GM23338 (cell line): ENCODE results near the gene CEP350. TPM values are rescaled to one million over a fixed set of nuclear protein-coding genes. Genes with fewer than 3 reads are reported as not detected.

Experiments used
- ATAC-seq: fragments of 200-7000 bp; cut with Tn5 transposase; 3 replicates; pipeline ENCODE4 v1.9.1; 2020
- DNase-seq: peaks from one replicate; pipeline ENCODE4 v3.0.0-alpha.2; 2015; ENCODE audit warnings: low spot score
- H2AFZ ChIP-seq: fragments of 200-600 bp; sonication (generic); 2 replicates; pipeline ENCODE4 v1.8.0; 2016; ENCODE audit warnings: antibody characterized with exemption, mild to moderate bottlenecking, moderate library complexity
- H3F3A ChIP-seq: fragments of 200-600 bp; sonication (generic); replicated peaks from 2 replicates; pipeline ENCODE4 v1.8.0; 2017; ENCODE audit warnings: antibody characterized with exemption, mixed run types, low read depth
- H3K27ac ChIP-seq: fragments of 200-600 bp; sonication (generic); 2 replicates; pipeline ENCODE4 v1.6.1; 2016; ENCODE audit warnings: low read depth
- H3K27me3 ChIP-seq: fragments of 200-600 bp; sonication (generic); 2 replicates; pipeline ENCODE4 v1.8.0; 2016; ENCODE audit warnings: mild to moderate bottlenecking, mixed run types, moderate library complexity; ENCODE audit not compliant: insufficient read depth
- H3K36me3 ChIP-seq: fragments of 200-600 bp; sonication (generic); 2 replicates; pipeline ENCODE4 v1.8.0; 2016; ENCODE audit warnings: mild to moderate bottlenecking; ENCODE audit not compliant: insufficient read depth
- H3K4me1 ChIP-seq: fragments of 200-600 bp; sonication (generic); 2 replicates; pipeline ENCODE4 v1.8.0; 2016; ENCODE audit warnings: mild to moderate bottlenecking, moderate library complexity; ENCODE audit not compliant: insufficient read depth
- H3K4me2 ChIP-seq: fragments of 200-600 bp; sonication (generic); 2 replicates; pipeline ENCODE4 v1.7.1; 2017; ENCODE audit warnings: mixed run types
- H3K4me3 ChIP-seq: fragments of 200-600 bp; sonication (generic); 2 replicates; pipeline ENCODE4 v1.6.1; 2016; ENCODE audit warnings: mixed run types
- H3K79me2 ChIP-seq: fragments of 200-600 bp; sonication (generic); replicated peaks from 2 replicates; pipeline ENCODE4 v1.8.0; 2017; ENCODE audit warnings: mild to moderate bottlenecking; ENCODE audit not compliant: insufficient read depth
- H3K9me2 ChIP-seq: fragments of 200-600 bp; sonication (generic); 2 replicates; pipeline ENCODE4 v1.8.0; 2017; ENCODE audit not compliant: insufficient read depth
- H4K20me1 ChIP-seq: fragments of 200-600 bp; sonication (generic); replicated peaks from 2 replicates; pipeline ENCODE4 v1.8.0; 2017; ENCODE audit warnings: mild to moderate bottlenecking; ENCODE audit not compliant: insufficient read depth
- H3K27ac Mint-ChIP-seq: 2 replicates; pipeline ENCODE4 v1.8.0; 2020; ENCODE audit warnings: inconsistent platforms, mild to moderate bottlenecking, moderate library complexity, mixed read lengths
- H3K27me3 Mint-ChIP-seq: 3 replicates; pipeline ENCODE4 v1.8.0; 2022; ENCODE audit warnings: low read depth, mild to moderate bottlenecking, moderate library complexity, mixed read lengths, inconsistent platforms; ENCODE audit not compliant: insufficient read depth, poor library complexity
- H3K36me3 Mint-ChIP-seq: 3 replicates; pipeline ENCODE4 v1.8.0; 2021; ENCODE audit warnings: low read depth, mild to moderate bottlenecking, inconsistent platforms, moderate library complexity, mixed read lengths
- H3K4me1 Mint-ChIP-seq: 3 replicates; pipeline ENCODE4 v1.8.0; 2020; ENCODE audit warnings: mild to moderate bottlenecking, inconsistent platforms, mixed read lengths
- H3K4me3 Mint-ChIP-seq: 3 replicates; pipeline ENCODE4 v1.8.0; 2021; ENCODE audit warnings: moderate library complexity, mild to moderate bottlenecking, inconsistent platforms, mixed read lengths
- H3K9me3 Mint-ChIP-seq: 3 replicates; pipeline ENCODE4 v1.8.0; 2020; ENCODE audit warnings: moderate library complexity, mild to moderate bottlenecking, inconsistent platforms, mixed read lengths
- CREB1 ChIP-seq: fragments of 250-450 bp; sonication (Bioruptor Pico); IDR thresholded peaks from 2 replicates; pipeline ENCODE4 v1.5.0; 2020; ENCODE audit warnings: low read depth, mild to moderate bottlenecking, moderate library complexity
- EZH2 ChIP-seq: fragments of 200-600 bp; sonication (generic); IDR thresholded peaks from one replicate; pipeline ENCODE4 v1.8.0; 2017; ENCODE audit warnings: antibody characterized with exemption, mild to moderate bottlenecking, low read depth; ENCODE audit not compliant: unreplicated experiment
- EZH2phosphoT487 ChIP-seq: fragments of 200-600 bp; sonication (generic); IDR thresholded peaks from one replicate; pipeline ENCODE4 v1.8.1; 2018; ENCODE audit warnings: antibody characterized with exemption; ENCODE audit not compliant: unreplicated experiment
- JUNB ChIP-seq: IDR thresholded peaks from one replicate; pipeline ENCODE4 v1.6.1; 2016; ENCODE audit warnings: antibody characterized with exemption; ENCODE audit not compliant: unreplicated experiment
- NANOG ChIP-seq: IDR thresholded peaks from 2 replicates; pipeline ENCODE4 v1.6.1; 2016; ENCODE audit warnings: antibody characterized with exemption, borderline replicate concordance
- POLR2AphosphoS5 ChIP-seq: IDR thresholded peaks from 2 replicates; pipeline ENCODE4 v1.6.1; 2016; ENCODE audit warnings: antibody characterized with exemption, low read depth
- STAT1 ChIP-seq: IDR thresholded peaks from one replicate; pipeline ENCODE4 v1.6.1; 2016; ENCODE audit warnings: antibody characterized with exemption; ENCODE audit not compliant: unreplicated experiment
- ZNF114 ChIP-seq: fragments of 250-450 bp; sonication (Bioruptor Pico); IDR thresholded peaks from 2 replicates; pipeline ENCODE4 v1.5.0; 2020; ENCODE audit warnings: mild to moderate bottlenecking, moderate library complexity
- ZNF331 ChIP-seq: fragments of 250-450 bp; sonication (Bioruptor Pico); IDR thresholded peaks from 2 replicates; pipeline ENCODE4 v1.5.0; 2020; ENCODE audit warnings: low read depth, mild to moderate bottlenecking, moderate library complexity
- polyA plus RNA-seq: library from polyadenylated mRNA; unstranded; fragments of >200 nt; fragmentation: Nextera tagmentation; extraction: Ambion mirVana; gene quantifications from 2 replicates; pipeline ENCODE4 v1.2.1, GENCODE V29; 2016
- total RNA-seq: library from RNA; depleted of rRNA; stranded (reverse); fragments of >200 nt; shearing (Covaris generic); gene quantifications from 2 replicates; pipeline ENCODE4 v1.2.3, GENCODE V29; 2014
- TF ChIP-seq, protein P1 (sequence below): IDR thresholded peaks from 2 replicates; pipeline ENCODE4 v1.6.1; 2016; ENCODE audit warnings: antibody characterized with exemption
- TF ChIP-seq, protein P2 (sequence below): IDR thresholded peaks from one replicate; pipeline ENCODE4 v1.6.1; 2018; ENCODE audit warnings: antibody characterized with exemption; ENCODE audit not compliant: unreplicated experiment
- TF ChIP-seq, protein P3 (sequence below), 2 experiments: fragments of 200-600 bp in 1 of 2; sonication (generic) in 1 of 2; conservative IDR thresholded peaks; 2 replicates each; pipeline versions ENCODE4 v1.5.1 to v1.6.1; 2016 to 2017; ENCODE audit warnings: antibody characterized with exemption in 2 of 2, low read depth in 2 of 2, mild to moderate bottlenecking in 2 of 2, moderate library complexity in 1 of 2

CEP350 gene
- total and polyA plus RNA-seq, 2 experiments from 2014 or later = 23.4 to 36.8 TPM

DNA sequence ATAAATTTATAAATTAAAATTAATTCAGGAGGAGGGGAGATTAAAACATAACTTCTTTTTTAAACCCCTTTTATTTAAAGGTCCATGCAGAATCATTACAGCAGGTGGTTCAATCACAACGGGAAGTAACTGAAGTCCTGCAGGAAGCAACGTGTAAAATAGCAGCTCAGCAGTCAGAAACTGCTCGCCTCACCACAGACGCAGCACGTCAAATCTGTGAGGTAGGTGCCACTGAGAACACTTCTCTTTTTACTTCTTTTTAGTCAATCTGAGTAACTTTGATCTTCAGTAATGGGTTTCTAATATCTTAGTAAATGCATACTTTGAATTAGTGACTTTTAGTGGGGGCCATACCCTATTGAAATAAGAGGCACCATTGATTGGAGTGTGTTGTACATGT lies 87.0 kb downstream of the CEP350 start:
- no peak overlapping the region for H3K27ac Mint-ChIP-seq
- H3K27me3 ChIP-seq = no peaks in the 10 kb centered on the region
- no peak overlapping the region for H3K27ac ChIP-seq
- H3F3A ChIP-seq = no peaks in the 10 kb centered on the region
- ATAC-seq (no peak), DNase-seq (no peak)
- H3K4me1 ChIP-seq = no peaks in the 10 kb centered on the region
- no peaks in the 10 kb centered on the region for H4K20me1 ChIP-seq
- no peak overlapping the region for H3K4me3 ChIP-seq
- H2AFZ ChIP-seq = no peak overlapping the region
- no peaks in the 10 kb centered on the region for H3K9me2 ChIP-seq
- H3K36me3 Mint-ChIP-seq = peaks cover 36% of the 10 kb centered on the region; the same call in 2 of the 3 replicates
- H3K4me2 ChIP-seq = no peak overlapping the region
- TF ChIP-seq, protein P1, sequence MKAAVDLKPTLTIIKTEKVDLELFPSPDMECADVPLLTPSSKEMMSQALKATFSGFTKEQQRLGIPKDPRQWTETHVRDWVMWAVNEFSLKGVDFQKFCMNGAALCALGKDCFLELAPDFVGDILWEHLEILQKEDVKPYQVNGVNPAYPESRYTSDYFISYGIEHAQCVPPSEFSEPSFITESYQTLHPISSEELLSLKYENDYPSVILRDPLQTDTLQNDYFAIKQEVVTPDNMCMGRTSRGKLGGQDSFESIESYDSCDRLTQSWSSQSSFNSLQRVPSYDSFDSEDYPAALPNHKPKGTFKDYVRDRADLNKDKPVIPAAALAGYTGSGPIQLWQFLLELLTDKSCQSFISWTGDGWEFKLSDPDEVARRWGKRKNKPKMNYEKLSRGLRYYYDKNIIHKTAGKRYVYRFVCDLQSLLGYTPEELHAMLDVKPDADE = no peak
- TF ChIP-seq EZH2phosphoT487 (no peak), ZNF331 (CRISPR knock-in tag) (no peak), NANOG (no peak), CREB1 (no peak), STAT1 (no peak), JUNB (no peak)
- no peaks in the 10 kb centered on the region for H3K4me1 Mint-ChIP-seq
- peaks cover 11% of the 10 kb centered on the region for H3K36me3 ChIP-seq
- H3K79me2 ChIP-seq = no peaks in the 10 kb centered on the region
- no peaks in the 10 kb centered on the region for H3K27me3 Mint-ChIP-seq
- no peak overlapping the region for H3K4me3 Mint-ChIP-seq
- H3K9me3 Mint-ChIP-seq = no peaks in the 10 kb centered on the region

DNA sequence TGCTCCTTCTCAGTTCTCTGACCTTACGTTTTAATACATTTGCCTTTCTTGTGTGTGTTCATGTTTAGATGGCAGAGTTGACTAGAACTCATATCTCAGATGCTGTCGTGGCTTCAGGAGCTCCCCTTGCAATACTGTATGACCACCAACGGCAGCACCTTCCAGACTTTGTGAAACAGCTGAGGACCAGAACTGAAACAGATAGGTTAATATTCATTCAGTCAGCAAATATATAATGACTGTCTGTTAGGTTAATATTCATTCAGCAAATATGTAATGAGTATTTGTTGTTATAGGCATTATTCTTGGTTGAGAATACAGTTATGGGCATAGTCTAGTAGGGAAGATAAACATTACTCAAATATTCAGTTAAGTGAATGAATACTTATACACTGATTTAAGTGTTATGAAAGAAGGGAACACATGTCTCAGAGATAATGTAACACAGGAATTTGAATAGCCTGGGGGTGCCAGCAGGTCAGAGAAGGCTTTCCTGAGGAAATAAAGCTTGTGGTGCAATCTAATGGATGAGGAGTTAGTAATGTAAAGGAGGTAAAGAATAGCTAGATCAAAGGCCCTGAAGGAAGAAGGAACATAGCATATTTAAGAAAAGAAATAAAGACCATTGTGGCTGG lies 88.5 kb downstream of the CEP350 start:
- ATAC-seq (no peak), DNase-seq (no peak)
- no peaks in the 10 kb centered on the region for H3K9me2 ChIP-seq
- H3K9me3 Mint-ChIP-seq = no peaks in the 10 kb centered on the region
- peaks cover 11% of the 10 kb centered on the region for H3K36me3 ChIP-seq
- H4K20me1 ChIP-seq = no peaks in the 10 kb centered on the region
- H3K27ac ChIP-seq = no peak overlapping the region
- H3K36me3 Mint-ChIP-seq = peaks cover 32% of the 10 kb centered on the region; the same call in 2 of the 3 replicates
- no peaks in the 10 kb centered on the region for H3K4me1 ChIP-seq
- no peaks in the 10 kb centered on the region for H3K27me3 Mint-ChIP-seq
- H3K4me3 ChIP-seq = no peak overlapping the region
- no peaks in the 10 kb centered on the region for H3F3A ChIP-seq
- H3K4me2 ChIP-seq = no peak overlapping the region
- H3K4me1 Mint-ChIP-seq = no peaks in the 10 kb centered on the region
- no peak overlapping the region for H3K27ac Mint-ChIP-seq
- H2AFZ ChIP-seq = no peak overlapping the region
- H3K79me2 ChIP-seq = no peaks in the 10 kb centered on the region
- no peaks in the 10 kb centered on the region for H3K27me3 ChIP-seq
- H3K4me3 Mint-ChIP-seq = no peak overlapping the region
- TF ChIP-seq NANOG (no peak), ZNF114 (CRISPR knock-in tag) (no peak), CREB1 (no peak), EZH2 (no peak), POLR2AphosphoS5 (no peak), EZH2phosphoT487 (no peak), ZNF331 (CRISPR knock-in tag) (no peak), JUNB (no peak)
- TF ChIP-seq, protein P2, sequence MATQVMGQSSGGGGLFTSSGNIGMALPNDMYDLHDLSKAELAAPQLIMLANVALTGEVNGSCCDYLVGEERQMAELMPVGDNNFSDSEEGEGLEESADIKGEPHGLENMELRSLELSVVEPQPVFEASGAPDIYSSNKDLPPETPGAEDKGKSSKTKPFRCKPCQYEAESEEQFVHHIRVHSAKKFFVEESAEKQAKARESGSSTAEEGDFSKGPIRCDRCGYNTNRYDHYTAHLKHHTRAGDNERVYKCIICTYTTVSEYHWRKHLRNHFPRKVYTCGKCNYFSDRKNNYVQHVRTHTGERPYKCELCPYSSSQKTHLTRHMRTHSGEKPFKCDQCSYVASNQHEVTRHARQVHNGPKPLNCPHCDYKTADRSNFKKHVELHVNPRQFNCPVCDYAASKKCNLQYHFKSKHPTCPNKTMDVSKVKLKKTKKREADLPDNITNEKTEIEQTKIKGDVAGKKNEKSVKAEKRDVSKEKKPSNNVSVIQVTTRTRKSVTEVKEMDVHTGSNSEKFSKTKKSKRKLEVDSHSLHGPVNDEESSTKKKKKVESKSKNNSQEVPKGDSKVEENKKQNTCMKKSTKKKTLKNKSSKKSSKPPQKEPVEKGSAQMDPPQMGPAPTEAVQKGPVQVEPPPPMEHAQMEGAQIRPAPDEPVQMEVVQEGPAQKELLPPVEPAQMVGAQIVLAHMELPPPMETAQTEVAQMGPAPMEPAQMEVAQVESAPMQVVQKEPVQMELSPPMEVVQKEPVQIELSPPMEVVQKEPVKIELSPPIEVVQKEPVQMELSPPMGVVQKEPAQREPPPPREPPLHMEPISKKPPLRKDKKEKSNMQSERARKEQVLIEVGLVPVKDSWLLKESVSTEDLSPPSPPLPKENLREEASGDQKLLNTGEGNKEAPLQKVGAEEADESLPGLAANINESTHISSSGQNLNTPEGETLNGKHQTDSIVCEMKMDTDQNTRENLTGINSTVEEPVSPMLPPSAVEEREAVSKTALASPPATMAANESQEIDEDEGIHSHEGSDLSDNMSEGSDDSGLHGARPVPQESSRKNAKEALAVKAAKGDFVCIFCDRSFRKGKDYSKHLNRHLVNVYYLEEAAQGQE = no peak
- TF ChIP-seq, protein P1 = no peak
- TF ChIP-seq, protein P3, sequence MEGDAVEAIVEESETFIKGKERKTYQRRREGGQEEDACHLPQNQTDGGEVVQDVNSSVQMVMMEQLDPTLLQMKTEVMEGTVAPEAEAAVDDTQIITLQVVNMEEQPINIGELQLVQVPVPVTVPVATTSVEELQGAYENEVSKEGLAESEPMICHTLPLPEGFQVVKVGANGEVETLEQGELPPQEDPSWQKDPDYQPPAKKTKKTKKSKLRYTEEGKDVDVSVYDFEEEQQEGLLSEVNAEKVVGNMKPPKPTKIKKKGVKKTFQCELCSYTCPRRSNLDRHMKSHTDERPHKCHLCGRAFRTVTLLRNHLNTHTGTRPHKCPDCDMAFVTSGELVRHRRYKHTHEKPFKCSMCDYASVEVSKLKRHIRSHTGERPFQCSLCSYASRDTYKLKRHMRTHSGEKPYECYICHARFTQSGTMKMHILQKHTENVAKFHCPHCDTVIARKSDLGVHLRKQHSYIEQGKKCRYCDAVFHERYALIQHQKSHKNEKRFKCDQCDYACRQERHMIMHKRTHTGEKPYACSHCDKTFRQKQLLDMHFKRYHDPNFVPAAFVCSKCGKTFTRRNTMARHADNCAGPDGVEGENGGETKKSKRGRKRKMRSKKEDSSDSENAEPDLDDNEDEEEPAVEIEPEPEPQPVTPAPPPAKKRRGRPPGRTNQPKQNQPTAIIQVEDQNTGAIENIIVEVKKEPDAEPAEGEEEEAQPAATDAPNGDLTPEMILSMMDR (conservative IDR thresholded peaks at IDR 0.05; ENCODE audit: low read depth in 2 of 2) = no peak
